Upper lobe of left lung (tissue), 4 donors: ENCODE measurements around the gene LHX5.

Experiments
- POLR2A ChIP-seq, 4 donors: fragments of 450-650 bp; IDR thresholded peaks; one replicate each; pipeline ENCODE4 v1.5.1; 2016 to 2017; ENCODE audit warnings: antibody characterized with exemption in 4 of 4, mild to moderate bottlenecking in 2 of 4
- TF ChIP-seq, protein P1 (sequence below), 6 experiments: fragments of 450-650 bp in 4 of 6; fragments of 200-600 bp in 2 of 6; sonication (generic) in 2 of 6; IDR thresholded peaks; one replicate each; pipeline ENCODE4 v1.5.1; 2016 to 2019; ENCODE audit warnings: antibody characterized with exemption in 6 of 6

DNA sequence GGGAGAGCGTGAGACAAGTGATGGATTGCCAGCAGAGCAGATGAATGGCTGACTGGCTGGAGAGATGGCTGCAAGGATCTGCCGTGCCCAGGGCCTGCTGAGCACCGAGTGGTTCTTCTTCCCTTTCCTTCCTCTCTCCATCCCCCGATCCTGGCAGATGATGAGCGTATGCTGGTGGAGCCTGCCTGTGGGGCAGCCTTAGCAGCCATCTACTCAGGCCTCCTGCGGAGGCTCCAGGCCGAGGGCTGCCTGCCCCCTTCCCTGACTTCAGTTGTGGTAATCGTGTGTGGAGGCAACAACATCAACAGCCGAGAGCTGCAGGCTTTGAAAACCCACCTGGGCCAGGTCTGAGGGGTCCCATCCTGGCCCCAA lies 34.0 kb downstream of the LHX5 start:
- TF ChIP-seq, protein P1, sequence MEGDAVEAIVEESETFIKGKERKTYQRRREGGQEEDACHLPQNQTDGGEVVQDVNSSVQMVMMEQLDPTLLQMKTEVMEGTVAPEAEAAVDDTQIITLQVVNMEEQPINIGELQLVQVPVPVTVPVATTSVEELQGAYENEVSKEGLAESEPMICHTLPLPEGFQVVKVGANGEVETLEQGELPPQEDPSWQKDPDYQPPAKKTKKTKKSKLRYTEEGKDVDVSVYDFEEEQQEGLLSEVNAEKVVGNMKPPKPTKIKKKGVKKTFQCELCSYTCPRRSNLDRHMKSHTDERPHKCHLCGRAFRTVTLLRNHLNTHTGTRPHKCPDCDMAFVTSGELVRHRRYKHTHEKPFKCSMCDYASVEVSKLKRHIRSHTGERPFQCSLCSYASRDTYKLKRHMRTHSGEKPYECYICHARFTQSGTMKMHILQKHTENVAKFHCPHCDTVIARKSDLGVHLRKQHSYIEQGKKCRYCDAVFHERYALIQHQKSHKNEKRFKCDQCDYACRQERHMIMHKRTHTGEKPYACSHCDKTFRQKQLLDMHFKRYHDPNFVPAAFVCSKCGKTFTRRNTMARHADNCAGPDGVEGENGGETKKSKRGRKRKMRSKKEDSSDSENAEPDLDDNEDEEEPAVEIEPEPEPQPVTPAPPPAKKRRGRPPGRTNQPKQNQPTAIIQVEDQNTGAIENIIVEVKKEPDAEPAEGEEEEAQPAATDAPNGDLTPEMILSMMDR (IDR thresholded peaks at IDR 0.05): no peak
- TF ChIP-seq POLR2A (IDR thresholded peaks at IDR 0.05): no peak
